Retinal pigment epithelial cell (primary cell): Measurements from ENCODE around the gene SRPX.

Experiments
- DNase-seq: peaks from one replicate; pipeline ENCODE4 v3.0.0-alpha.2; 2010; ENCODE audit warnings: low read depth
- H3K4me3 ChIP-seq: 2 replicates; pipeline ENCODE4 v1.5.1; 2011; ENCODE audit warnings: mild to moderate bottlenecking, low read length, control low read depth, moderate library complexity
- CTCF ChIP-seq: conservative IDR thresholded peaks from 2 replicates; pipeline ENCODE4 v1.5.1; 2011; ENCODE audit warnings: low read depth, low read length, control low read depth, inconsistent platforms

Gene SRPX

GRCh38 chrX:38117485-38117884 is 103.2 kb downstream of the SRPX start:
- TF ChIP-seq CTCF: no peak
- peak; percentile 8 for DNase-seq
- H3K4me3 ChIP-seq: no peak overlapping the region

GRCh38 chrX:38116706-38117105 is 104.0 kb downstream of the SRPX start:
- DNase-seq: no peak
- H3K4me3 ChIP-seq: no peak overlapping the region
- TF ChIP-seq CTCF: no peak

DNA sequence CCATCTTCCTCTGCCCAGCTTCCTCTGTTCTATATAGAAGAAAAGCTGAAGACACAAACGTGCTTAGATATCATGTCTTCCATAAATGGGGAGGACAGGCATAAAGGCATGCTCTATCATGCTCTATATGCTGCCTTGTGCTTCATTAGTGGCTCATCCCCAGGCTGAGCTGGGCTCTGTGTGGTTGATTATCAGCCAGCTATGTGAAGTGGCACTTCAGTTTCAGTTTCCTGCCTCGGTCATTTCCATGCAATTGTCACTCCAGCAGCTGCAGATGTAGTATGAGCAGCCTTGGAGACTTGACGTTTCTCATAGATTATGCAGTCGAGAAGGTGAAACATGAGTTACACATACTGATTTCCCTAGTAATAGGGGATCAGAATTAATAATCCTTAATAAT is 108.1 kb downstream of the SRPX start:
- no peak for TF ChIP-seq CTCF
- no peak for DNase-seq
- no peak overlapping the region for H3K4me3 ChIP-seq

DNA sequence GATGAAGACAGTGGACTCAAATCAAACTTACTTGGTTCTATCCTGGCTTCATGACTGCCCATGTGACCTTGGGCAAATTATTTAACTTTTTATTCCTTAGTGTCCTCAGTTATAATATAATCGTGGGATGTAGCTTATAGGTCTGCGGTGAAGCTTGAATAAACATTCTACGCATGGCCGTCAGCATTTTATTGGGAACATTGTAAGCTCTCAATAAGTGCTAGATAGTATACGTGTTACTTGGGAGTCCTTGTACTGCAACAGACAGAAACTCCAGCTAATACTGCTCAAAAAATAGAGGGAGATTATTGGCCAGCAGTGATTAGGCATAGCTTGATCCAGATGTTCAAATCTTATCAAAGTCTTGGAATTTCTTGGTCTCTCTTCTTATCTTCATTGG is 109.5 kb downstream of the SRPX start:
- no peak for DNase-seq
- no peak overlapping the region for H3K4me3 ChIP-seq
- TF ChIP-seq CTCF: no peak

GRCh38 chrX:38110231-38110630 is 110.4 kb downstream of the SRPX start:
- no peak for TF ChIP-seq CTCF
- no peak for DNase-seq

GRCh38 chrX:38109042-38109898 is 111.4 kb downstream of the SRPX start:
- no peak overlapping the region for H3K4me3 ChIP-seq
- no peak for TF ChIP-seq CTCF
- DNase-seq: no peak

More at GRCh38 chrX:38110231-38110630, 110.4 kb downstream of the SRPX start:
- no peak overlapping the region for H3K4me3 ChIP-seq

GRCh38 chrX:38108364-38108763 is 112.3 kb downstream of the SRPX start:
- DNase-seq: no peak
- TF ChIP-seq CTCF: no peak
- no peak overlapping the region for H3K4me3 ChIP-seq
